ENCODE data around the gene SMYD3.

DNA sequence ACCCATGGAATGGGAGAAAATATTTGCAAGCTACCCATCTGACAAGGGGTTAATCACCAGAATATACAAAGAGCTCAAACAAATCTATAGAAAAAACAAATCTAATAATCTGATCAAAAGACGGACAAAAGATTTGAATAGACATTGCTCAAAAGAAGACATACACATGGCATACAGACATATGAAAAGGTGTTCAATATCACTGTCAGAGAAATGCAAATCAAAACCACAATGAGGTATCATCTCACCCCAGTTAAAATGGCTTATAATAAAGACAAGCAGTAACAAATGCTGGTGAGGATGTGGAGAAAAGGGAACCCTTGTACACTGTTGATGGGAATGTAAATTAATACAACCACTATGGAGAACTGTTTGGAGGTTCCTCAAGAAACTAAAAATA lies 600.9 kb downstream of the SMYD3 start:
- no peak for TF ChIP-seq POLR2AphosphoS5 (IDR thresholded peaks at IDR 0.05; ENCODE audit: low read depth)
- TF ChIP-seq, protein P1, sequence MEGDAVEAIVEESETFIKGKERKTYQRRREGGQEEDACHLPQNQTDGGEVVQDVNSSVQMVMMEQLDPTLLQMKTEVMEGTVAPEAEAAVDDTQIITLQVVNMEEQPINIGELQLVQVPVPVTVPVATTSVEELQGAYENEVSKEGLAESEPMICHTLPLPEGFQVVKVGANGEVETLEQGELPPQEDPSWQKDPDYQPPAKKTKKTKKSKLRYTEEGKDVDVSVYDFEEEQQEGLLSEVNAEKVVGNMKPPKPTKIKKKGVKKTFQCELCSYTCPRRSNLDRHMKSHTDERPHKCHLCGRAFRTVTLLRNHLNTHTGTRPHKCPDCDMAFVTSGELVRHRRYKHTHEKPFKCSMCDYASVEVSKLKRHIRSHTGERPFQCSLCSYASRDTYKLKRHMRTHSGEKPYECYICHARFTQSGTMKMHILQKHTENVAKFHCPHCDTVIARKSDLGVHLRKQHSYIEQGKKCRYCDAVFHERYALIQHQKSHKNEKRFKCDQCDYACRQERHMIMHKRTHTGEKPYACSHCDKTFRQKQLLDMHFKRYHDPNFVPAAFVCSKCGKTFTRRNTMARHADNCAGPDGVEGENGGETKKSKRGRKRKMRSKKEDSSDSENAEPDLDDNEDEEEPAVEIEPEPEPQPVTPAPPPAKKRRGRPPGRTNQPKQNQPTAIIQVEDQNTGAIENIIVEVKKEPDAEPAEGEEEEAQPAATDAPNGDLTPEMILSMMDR (IDR thresholded peaks at IDR 0.05; ENCODE audit: insufficient read depth, low read length) = no peak
